ENCODE data around the gene YTHDF1.

Gene YTHDF1

DNA sequence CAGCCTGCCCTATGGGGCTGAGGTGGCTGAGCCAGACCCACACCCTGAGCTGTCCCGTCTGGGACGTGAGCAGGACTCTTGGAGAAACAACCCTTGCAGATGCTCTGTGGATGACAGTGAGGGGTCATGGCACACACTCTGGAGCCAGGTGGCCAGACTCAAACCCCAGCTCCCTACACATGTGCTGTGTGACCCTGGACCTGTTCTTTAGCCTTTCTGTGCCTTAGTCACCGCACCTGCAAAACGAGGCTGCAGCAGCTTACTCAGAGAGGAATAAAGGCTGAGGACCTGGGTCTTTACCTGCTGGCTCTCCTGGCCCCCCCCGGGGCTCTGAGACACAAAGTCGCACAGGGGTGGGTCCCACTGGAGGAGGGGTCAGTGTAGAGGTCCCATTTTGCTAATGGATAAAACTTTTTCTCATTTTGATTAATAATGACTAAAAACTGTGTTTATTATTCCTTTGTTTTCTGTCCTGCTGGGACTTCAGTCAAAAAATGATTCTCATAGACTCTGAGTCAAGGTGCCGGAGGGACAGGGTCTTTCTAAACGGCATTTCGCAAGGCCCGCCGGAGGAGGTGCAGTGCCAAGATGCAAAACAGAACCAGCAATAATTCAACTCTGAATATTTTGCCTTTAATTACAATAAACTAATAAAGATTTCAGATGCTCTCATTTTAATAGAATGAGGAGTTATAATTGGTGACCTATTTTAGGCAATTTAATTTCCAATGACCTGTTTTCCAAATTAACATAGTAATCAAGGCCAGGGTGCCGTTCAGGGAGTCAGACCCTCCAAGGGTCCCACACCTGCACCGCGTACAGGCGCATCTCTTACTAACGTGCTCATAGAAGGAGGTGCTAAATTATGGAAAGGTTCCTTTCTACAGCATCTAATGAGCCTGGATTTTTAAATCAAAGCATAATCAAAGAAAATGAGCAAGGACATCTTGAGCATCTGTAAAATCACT is 62.4 kb downstream of the YTHDF1 start:
- no peak for DNase-seq

- DNase-seq = no peak
Observed at GRCh38 chr20:63152322-63153253, 63.3 kb downstream of the YTHDF1 start.

DNA sequence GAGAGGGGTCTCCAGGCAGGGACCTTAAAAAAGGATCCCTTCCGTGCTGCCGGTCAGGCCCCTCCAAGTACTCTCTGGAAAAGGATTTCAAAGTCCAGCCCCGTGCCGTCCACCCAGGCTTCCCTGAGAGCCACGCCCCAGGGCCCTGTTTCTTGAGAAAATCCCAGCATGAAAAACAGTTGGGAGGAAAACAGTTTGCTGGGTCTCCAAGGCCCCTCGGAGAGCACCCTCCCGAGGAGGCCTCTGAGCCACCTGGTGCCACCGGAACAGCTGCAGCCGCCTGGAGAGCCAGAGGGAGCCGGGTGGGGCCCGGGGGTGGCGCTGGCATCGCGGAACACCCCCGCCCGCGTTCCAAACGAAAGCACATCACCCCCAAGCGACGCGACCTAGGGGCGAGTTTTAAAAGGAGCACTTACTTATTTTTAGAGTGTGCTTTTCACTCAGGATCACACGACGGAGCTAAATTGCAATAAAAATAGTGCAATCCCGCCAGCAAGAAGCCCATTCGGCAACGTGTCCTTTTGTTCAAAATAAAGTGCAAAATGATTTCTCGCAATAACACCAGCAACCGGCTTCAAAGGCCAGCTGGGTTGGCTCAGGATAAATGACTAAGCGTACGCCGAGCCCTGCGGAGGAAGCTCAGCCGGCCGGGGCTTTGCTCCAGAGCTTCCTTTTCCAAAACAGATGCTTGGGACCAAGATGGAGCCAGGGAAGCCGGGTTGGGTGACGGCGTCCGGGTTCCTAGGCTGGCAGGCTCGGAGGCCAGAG is 64.2 kb downstream of the YTHDF1 start:
- no peak for DNase-seq

GRCh38 chr20:63150911-63151531 is 64.9 kb downstream of the YTHDF1 start:
- DNase-seq = no peak

GRCh38 chr20:63150391-63150898 is 65.5 kb downstream of the YTHDF1 start:
- DNase-seq = no peak

DNA sequence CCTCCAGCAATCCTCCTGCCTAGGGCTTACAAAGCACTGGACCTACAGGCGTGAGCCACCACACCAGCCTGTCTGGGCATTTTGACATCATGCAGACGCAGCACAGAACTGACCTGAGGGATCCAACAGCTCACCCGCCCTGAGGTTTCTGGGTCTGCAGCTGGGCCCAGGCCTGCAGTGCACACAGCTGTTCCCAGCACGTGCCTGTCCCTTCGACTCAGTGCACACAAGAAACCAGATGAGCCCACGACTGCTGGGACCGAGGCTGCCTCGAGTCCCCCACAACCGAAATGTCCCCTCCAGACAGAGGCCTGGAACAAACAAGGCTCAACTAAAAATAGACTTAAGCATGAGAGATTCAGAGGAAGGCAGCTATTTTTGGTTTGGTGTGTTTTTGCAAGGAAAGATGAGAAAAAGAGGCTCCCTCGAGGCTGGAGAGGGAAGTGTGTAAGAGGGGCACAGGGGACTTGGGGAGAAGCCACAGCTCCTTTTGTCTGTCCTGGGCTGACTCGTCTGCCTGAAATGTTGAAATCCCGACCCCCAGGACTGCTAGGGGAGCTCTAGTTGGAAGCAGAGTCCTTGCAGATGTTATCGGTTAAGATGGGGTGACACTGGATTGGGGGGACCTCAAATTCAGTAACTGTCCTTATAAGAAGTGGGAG is 66.3 kb downstream of the YTHDF1 start:
- no peak for DNase-seq

DNA sequence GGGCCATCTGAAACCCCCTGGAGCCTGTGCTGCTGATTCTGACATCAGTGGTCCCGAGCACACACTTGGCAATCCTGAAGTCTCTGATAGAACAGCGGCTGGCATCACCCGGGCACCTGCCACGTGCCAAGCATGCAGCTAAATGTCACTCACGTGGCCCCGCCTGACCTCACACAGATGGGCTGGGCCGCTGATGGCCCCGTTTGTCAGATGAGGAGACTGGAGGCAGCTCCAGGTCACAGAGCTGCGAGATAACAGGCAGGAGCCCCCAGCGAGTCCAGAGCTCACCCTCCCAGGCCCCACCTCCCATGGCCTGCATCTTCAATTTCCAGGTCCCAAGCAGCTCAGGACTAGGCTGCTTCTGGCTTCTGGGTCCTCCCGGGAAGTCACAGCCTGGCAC is 67.2 kb downstream of the YTHDF1 start:
- DNase-seq = no peak

GRCh38 chr20:63147532-63147931 is 68.4 kb downstream of the YTHDF1 start:
- no peak for DNase-seq
